GM19328 (cell line): Measurements from ENCODE around the gene SLC27A5.
"Not testable (repeated sequence)": the region's sequence is repeated elsewhere in the genome, so short reads cannot be mapped to it uniquely, and the experiment has no call there.

Experiments used
- ATAC-seq: cut with Tn5 transposase; IDR thresholded peaks from one replicate; pipeline ENCODE4 v1.9.1; 2021; ENCODE audit warnings: mild to moderate bottlenecking, moderate library complexity; ENCODE audit not compliant: unreplicated experiment

The SLC27A5 gene

DNA sequence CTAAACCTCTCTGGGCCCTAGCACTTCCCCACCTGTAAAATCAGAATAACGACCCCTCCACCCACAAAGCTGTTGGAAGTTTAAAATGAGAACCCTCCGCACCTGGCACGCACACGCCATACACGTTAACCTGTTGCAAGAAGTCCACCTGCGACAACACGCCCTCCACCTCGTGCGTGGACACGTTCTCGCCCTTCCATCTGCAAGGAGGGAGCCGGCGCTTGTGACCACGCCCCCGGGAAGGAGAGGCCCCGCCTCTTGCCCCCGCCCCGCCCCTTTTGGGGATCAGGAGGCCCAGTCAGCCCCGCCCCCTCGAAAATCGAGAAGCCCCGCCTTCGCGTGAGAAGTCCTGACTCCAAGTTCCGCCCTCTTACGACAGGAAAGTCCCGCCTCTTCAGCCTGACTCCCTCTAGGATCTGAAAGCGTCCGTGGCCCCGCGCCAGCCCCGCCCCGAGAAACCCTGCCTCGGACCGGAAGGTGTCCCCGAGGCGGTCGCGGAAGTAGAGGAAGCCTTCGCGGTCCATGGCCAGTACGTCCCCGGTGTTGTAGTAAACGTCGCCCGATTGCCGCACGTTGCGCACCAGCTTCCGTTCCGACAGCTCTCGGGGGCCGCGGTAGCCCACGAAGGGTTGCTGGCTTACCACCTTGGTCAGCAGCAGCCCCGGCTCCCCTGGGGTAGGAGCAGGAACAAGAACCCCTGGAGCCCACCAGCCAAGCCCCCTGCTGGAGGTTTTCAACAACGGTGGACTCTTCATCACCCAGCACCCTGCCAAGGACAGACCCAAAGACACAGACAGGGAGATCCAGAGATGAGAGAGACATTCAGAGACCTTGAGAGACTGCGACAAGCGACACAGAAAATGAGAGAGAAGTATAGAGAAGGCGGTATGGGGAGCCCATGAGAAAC is 12.5 kb downstream of the SLC27A5 start:
- peak; percentile 94 for ATAC-seq

DNA sequence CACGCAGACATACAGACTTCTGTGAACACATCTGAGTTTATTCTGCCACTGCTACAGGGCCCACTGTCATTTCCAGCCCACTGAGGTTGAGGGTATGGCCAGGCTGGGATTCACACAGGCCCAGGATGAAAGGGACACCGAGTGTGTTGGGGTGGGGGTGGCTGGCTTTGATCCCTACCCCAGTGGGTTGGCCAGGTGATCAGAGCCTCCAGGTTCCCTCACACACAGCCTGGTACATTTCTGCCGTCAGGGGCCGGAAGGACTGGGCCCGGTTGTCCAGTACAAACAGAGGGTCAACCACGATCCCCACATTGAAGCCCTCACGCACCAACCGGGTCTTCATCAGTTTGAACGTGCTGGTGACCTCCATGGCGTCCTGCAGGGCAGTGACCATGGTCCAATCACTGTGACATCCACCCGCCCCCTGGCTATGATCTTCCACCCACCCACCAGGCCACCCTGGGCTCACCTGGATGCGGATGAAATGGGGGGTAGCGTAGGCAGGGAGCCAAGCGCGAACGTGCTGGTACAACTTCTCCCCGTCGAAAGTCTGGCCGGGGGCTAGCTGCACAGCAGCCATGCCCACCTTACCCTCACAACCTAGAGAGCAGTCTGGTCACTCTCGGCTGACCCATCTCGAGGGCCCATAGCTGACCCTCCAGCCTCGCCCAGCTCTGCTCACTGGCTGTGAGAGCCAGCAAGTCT is 13.3 kb downstream of the SLC27A5 start:
- no peak for ATAC-seq

DNA sequence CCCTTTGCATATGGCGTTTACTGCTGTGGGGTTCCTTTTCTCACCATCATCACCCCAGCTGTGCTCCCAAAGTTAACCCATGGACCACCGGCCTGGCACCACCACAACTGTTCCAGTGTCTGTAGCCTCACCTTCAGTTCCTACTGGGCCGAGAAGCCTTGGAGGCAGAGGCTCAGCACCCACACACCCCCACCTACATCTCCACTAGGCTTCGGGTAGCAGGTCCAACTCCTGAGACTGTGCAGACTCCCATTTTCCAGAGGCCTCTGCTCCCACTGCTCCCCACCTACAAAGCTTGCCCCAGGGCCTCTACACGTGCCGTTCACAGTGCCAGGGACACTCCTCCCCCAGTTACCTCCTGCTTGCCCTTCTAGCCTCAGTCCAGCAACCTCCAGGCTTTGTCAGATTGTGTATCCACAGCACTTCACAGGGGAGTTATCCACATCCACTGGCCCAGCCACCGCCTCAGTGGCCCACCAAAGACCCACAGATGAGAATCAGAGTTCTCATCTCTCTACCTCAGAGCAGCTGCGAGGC is 14.1 kb downstream of the SLC27A5 start:
- no peak for ATAC-seq

DNA sequence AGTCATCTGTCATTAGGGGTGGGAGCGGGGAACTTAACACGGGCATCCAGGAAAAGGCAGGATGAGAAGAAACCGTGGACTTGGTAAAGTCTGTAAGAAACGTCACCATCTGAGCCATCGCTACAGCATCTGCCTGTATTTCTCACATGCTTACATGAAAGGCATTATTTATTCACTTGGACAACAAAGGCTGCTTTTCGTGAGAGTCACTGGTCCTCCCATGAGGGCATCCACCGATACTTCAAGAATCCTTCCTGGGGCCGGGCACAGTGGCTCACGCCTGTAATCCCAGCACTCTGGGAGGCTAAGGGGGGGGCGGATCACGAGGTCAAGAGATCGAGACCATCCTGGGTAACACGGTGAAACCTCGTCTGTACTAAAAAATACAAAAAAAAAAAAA is 19.5 kb downstream of the SLC27A5 start:
- ATAC-seq: no peak

DNA sequence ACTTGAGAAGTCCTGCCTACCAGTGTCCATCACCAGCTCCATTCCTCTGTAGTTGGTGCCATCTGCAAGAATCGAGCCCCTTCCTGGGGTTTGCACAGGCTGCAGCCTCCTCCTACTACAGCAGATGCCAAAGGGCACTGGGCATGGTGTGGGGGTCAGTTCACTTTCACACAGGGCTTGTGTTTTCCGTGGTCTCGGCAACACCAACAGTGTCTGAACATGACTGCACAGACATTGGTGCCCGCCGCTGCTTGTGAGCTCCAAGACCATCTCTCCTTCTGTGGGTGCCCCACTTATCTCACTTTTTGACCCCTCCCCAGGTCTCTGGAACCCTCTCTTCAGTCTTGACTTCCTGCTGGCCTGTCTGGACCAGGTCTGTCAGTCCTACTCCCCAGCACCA is 20.4 kb downstream of the SLC27A5 start:
- ATAC-seq: no peak

DNA sequence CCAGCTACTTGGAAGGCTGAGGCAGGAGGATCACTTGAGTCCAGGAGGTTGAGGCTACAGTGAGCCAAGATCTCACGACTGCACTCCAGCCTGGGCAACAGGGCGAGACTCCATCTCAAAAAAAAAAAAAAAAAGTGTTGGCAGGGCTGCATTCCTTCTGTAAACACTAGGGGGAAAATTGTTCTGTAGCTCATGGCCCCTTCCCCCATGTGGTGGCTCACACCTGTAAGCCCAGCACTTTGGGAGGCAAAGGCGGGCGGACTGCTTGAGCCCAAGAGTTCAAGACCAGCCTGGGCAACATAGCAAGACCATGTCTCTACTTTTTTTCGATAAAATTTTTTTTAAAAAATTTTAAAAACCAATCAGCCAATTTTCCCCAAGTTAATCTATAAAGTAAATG is 27.4 kb downstream of the SLC27A5 start:
- not testable (repeated sequence) for ATAC-seq

DNA sequence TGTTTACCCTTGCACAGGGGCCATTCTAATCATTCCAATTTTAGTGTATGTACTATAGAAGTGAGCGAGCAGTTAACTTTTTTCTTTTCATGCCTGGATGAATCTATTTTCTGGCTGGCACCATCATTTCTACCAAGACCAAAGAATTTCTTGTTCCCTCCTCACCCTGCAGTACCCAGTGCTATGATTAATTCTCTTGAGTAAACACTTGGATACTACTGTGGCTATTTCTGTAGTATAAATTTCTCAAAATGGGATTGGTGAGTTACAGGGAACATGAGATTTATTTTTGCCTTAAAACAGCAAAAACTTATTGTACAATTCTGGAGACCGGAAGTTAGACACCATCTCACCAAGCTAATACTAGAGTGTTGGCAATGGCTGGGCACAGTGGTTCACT is 28.0 kb downstream of the SLC27A5 start:
- ATAC-seq: no peak

DNA sequence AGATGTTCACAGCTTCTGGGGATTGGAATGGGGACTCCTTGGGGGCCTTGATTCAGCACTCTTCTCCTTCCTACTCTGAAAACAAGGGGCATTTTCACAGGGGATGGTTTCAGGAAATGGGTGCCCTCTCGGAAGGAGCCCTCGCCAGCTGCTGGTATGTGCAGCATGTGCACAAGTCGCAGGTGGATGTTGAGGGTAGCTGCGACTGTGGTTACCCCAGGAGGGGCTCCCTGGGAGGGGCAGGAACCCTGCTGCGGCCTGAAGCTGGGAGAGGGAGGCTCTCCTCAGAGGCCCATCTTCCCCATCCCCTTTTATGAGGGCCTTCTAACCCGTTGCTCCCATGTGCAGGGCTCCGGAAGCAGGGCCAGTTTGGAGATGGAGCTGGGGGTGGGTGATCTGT is 29.4 kb downstream of the SLC27A5 start:
- ATAC-seq: no peak

DNA sequence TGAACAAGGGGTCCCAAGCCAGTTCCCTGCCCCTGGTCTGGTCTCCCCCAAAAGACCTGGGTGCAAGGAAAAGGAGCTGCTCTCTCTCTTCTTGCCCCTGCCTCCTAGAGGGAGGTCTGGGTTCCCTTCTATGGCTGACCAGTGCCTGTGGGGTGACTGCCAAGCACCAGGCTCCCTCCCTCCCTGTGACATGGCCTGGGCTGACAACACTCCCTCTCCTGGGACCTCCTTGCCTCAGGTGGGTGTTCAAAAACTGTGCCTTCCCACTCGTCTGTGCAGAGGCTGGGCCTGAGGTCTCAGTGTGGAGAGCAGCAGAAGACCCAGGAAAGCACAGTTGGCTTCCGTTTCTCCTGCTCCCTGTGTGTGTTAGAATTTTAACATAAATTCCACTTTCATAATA is 31.0 kb downstream of the SLC27A5 start:
- no peak for ATAC-seq

DNA sequence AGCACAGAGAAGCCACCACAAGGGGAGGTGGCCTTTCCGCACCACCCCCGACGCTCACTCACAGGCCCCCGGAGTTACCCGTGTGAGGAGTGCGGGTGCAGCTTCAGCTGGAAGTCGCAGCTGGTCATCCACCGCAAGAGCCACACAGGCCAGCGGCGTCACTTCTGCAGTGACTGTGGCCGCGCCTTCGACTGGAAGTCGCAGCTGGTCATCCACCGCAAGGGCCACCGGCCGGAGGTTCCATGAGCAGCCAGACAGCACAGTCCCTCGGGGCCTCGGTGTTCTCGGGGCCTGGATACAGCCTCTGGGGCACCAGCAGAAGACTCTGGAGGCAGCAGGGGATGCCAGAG is 31.3 kb downstream of the SLC27A5 start:
- ATAC-seq: no peak

DNA sequence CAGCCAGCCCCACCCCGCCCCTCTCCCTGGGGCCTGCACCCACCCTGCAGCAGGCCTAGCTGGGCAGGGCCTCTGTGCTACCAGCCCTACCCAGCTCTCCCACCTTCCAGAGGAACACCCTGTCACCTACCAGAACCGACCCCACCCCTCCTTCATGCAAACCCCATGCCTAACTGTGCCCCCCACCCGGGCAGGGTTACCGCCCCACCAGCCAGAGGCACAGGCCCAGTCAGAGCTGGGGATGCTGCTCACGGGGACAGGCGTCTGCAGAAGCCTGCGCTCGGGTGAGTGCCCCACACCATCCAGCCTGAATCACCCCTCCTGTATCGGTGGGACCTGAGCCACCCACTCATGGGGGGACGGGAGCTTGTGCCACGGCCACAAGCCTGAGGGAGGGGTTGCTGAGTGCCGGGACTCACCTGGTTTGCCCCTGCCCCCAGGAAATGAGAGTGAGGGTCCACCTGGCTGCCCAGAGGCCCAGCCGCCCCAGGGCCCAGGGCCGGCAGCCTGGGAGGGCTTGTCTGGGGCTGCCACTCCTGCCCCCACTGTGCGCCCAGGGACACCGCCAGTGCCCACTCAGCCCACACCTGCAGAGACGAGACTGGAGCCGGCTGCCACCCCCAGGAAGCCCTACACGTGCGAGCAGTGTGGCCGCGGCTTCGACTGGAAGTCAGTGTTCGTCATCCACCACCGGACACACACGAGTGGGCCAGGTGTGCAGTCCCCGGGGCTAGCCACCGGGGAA is 31.9 kb downstream of the SLC27A5 start:
- no peak for ATAC-seq

DNA sequence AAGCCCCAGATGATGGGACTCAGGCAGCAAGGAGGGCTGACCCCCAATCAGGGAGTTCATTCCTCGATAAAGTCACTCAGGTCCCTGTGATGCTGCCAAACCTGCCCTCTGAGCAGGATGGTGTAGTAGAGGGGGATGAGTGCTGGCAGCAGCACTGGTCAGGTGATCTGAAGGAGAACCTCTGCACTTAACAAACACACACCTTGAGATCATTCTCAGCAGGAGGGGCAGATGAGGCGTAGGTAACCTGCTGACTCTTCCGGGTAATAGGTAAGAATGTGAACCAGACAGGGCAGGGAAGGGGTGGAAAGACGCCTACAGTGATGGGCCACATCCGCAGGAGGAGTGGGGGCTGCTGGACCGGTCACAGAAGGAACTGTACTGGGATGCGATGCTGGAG is 32.5 kb downstream of the SLC27A5 start:
- no peak for ATAC-seq

DNA sequence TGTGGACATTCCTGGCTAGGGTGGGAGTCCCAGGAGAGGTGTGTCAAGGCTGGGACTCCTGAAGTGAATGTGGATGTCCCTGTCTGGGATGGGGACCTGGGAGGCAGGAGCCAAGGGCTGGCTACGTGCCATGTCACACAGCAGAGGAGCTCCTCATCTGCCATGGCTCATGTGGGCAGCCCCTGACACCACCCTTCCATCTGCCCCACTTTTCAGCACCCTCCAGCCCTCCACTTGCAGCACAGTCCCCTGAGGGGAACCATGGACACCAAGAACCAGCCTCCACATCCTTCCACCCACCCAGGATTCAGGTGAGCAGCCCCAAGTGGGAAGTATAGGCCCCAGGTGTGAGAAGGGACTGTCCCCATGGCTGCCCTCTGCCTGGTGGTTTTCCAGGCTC is 33.9 kb downstream of the SLC27A5 start:
- ATAC-seq: no peak

DNA sequence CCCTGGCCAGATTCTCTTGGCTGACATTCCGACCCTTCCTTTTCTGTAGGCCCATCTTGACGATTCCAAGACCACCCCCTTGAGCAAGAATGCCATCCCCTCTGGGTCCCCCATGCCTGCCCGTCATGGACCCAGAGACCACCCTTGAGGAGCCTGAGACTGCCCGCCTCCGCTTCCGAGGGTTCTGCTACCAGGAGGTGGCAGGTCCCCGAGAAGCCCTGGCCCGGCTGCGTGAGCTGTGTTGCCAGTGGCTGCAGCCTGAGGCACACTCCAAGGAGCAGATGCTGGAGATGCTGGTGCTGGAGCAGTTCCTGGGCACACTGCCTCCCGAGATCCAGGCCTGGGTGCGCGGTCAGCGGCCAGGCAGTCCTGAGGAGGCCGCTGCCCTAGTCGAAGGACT is 34.7 kb downstream of the SLC27A5 start:
- no peak for ATAC-seq

DNA sequence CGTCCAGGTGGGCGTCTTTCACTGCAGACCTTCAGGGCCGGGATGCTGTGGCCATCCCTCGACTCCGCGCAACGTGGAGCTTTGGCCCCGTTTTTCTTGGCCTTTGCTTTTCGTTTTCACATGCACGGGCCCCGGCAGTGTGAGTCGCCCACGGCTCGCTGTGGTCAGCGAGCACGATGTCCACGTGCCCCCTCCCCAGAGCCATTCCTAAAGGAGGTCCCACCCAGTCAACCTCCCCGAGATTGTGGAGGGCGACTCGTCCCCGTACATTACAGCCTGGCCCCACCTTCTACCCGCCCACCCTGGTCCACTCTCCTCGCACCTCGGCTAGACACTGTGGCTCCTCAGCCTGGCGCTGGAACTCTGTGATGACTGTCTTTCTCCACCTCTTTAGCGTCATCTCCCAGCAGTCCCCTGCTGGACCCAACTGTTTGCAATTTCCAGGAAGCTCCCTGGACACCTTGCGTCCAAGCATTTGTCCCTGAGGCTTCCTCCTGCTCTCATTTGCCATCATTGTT is 35.2 kb downstream of the SLC27A5 start:
- ATAC-seq: no peak

DNA sequence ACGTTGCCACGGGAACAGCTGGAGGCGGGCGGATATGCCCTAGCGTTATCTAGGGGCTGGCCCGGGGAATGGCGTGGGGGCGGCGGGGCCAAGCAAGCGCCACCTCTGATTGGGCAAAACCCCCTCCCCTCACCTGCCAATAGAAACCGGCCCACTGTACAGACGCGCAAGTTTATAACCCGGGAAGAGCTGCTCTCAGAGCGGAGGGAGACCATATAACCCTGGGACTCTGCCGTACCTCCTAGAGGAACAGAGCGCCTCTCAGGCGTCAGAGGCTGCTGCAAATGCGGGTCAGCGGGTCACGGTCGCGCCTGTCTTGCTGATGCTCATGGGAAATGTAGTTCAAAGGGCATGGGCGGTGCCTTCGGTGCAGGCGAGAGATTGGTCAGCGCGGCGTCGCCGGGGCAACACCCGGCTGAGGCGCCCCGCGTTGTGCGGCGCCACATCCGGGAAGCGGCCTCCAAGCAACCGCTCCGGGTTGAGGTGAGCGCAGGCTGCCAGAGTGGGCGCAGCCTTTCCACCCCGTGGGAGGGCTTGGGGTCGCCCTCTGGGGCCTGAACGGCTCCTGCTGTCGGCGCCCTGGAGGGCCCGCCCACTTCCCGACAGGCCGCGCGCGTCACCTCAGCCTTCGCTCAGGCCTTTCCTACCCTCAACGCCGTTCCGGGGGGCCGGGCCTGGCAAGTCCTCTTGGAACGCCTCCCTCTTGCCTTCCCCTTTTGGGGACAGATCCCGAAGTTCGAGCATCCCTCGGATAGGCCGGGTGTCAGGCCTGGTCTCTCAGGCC is 35.9 kb downstream of the SLC27A5 start, which contains the start of gene ZNF446:
TSS of gene ZNF446 (plus strand) at position 639 of the 784 bp plus-strand sequence. CDS start 867 bp downstream, outside the sequence.
- ATAC-seq: peak; percentile 88

DNA sequence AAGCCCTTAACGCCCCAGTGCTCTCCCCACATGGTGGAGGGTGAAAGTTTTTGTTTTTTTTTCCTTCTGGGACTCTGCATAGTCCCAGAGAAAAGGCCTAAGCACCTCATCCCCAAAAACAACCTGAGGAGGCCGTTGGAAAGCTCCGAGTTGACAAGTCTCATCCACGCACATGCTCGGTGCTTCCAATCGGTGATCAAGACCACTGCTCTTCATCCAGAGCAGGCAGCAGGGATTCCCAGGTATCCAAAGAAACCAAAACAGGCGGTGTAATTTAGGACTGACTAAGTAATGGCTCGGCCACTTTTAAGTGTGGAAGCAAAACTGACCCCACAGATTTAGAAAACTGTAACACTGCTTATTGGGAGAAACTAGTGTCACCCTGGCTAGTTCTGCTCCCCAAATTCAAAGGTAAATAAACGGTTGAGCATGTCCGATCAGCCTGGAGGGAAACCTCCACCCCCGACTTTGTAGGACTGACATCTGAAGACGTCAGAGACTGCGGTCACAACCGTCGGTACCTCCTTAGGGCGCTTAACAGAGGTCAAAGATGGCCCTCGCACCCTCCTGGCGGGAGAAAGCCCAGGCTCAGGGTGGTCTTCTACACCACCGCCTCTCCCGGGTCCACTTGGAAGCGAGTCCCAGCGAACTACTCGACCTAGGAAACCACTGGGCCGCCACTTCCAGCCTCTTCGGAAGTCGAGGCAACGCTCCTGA is 36.6 kb downstream of the SLC27A5 start:
- ATAC-seq: no peak

DNA sequence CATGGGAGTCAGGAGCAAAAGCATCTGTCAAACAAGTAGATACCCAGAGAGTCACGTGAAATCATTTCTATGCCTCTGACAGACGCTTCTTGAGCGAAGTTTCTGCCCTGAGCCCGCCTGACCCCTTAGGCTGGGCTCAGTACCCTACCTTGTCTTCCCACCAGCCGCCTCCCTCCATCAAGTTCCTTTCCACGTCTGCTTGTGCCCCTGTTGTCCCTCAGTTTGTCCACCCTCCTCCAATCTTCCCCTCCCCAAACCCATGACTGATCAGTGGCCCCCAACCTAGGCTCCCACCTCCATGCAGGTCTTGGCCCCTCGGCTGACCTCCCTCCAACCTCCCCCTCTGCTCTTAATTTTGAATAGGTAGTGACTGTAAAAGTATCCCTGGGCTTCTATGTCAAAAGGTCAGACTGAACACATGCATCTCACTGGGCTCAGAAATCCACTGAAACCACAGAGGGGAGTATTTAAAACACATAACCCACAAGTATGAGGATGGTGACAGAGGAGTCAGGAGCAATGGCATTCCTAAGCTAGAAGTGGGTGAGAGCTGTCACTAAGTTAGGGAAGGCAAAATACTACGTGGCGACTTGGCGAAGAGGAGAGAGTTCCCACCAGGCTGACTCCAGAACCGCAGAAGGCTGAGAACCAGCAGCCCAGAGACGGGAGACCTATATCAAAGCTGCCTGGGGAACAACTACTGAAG is 37.3 kb downstream of the SLC27A5 start:
- ATAC-seq: no peak

DNA sequence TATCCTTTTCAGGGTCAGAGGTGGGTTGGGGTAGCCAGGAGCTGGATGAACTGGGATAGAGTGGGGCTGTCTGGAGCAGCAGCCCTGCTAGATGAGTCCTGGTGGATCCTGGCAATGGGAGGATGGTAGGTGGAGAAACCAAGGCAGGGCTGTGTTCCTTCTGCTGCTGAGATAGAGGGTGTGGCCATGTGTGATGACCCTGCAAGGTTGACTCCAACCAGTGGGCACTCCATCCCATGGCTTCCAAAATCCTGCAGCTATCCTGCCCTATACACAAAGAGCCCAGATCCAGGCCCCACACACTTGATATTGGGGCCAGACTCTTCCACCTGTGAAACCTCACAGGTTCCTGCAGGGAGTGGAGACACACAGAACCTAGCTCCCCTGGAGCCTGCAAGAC is 38.0 kb downstream of the SLC27A5 start:
- no peak for ATAC-seq
